Left ventricle myocardium inferior (tissue), 1 donor: ENCODE data around the gene SNX19. TPM values are rescaled to one million over a fixed set of nuclear protein-coding genes. Genes with fewer than 3 reads are reported as not detected.

Experiments
- DNase-seq: peaks from one replicate; pipeline ENCODE4 v3.0.0-alpha.2; 2020
- H3K27ac ChIP-seq: fragments of 200-600 bp; replicated peaks from 2 replicates; pipeline ENCODE4 v1.8.0; 2021
- H3K27me3 ChIP-seq: fragments of 200-600 bp; 2 replicates; pipeline ENCODE4 v1.8.0; 2021; ENCODE audit warnings: low read depth
- H3K36me3 ChIP-seq: fragments of 200-600 bp; 2 replicates; pipeline ENCODE4 v1.8.0; 2021
- H3K4me1 ChIP-seq: fragments of 200-600 bp; 2 replicates; pipeline ENCODE4 v1.8.0; 2021
- H3K4me3 ChIP-seq: fragments of 200-600 bp; 2 replicates; pipeline ENCODE4 v1.8.0; 2021; ENCODE audit warnings: mild to moderate bottlenecking, moderate library complexity
- H3K9me3 ChIP-seq: fragments of 200-600 bp; replicated peaks from 2 replicates; pipeline ENCODE4 v1.8.0; 2021
- CTCF ChIP-seq: fragments of 200-600 bp; IDR thresholded peaks from 2 replicates; pipeline ENCODE4 v1.8.0; 2021; ENCODE audit warnings: antibody characterized with exemption, mild to moderate bottlenecking, borderline replicate concordance
- intact Hi-C: fragments of 100-400 bp; cut with micrococcal nuclease; formaldehyde crosslinking; loops from one replicate; pipeline ENCODE4 v1.11.0; 2022
- total RNA-seq: library from RNA; stranded (reverse); fragmentation: NEBNext Ultra II Directional; extraction: Animal tissue kit (Norgen Biotek cat#: 25700); gene quantifications from one replicate; pipeline ENCODE4 v1.2.1, GENCODE V29; 2021
- donor health status: DM: no; HTN: yes; CAD: no; lungs with severe emphysema.

SNX19 gene
- total RNA-seq, 1 donor from 2014 or later = 56.0 TPM

DNA sequence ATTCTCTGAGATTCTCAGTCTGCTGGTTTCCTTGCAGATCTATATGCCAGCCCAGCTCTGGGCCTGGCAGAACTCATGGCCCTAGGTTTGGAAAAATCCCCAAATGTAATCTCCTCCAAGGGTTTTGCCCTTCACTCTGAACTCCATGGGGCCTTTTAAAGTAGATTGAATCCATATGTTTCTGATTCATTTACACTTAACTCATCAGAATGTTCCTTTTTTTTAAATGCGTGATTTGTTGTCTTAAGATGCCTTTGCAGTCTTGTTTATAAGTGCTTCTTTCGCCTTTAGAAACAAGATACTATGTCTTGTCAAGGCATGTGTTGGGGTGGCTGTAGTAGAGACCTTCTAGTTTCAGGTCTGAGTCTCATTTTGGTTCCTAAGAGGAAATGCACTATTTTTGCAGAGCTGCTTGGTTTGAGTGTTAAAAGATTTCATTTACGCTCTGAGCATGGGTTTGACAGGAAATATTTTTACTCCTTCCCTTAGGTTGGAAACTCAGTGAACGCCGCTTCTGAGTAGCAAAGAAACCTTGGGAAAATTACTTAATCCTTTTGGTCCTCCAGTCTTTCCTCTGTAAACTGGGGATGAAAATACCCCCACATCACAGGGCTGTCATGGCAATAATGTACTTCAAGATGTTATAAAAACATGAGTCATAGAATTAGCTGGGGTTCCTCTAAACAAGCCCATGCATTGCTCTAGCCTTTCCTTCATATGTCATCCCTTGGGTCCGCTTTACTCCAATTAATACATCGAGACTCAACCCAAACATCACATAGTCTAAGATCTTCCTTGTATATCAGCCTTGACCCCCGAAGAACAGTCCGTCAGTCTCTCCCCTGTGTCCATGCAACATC lies 83.5 kb downstream of the SNX19 start:
- TF ChIP-seq CTCF = no peak
- no peak overlapping the region for H3K27ac ChIP-seq
- DNase-seq = no peak

DNA sequence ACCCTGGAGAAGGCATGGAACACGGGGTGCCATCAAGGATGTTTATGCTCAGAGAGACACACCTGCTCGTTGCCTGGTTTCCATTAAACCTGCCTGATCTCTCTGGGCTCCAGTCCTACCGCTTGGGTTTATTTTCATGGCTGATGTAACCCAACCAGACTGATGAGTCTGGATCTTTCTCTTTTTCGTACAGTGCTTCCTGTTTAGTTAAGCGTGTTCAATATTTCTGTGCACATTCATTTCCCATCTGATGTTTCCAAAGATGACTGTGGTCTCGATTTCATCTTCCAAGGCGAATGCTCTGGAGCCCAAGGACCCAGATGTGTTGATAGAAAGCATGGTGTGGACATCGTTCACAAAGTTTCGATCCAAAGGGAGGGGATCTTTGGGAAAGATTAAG lies 84.3 kb downstream of the SNX19 start:
- H3K27me3 ChIP-seq = no peaks in the 10 kb centered on the region
- TF ChIP-seq CTCF = no peak
- H3K4me1 ChIP-seq = peaks cover 48% of the 10 kb centered on the region
- H3K4me3 ChIP-seq = no peak overlapping the region
- DNase-seq = no peak
- peak overlapping the region; percentile 75 for H3K27ac ChIP-seq
- intact Hi-C loops = no loop called here
- no peaks in the 10 kb centered on the region for H3K36me3 ChIP-seq
- peaks cover 2% of the 10 kb centered on the region for H3K9me3 ChIP-seq

More for the DNA sequence above, 83.5 kb downstream of the SNX19 start:
- H3K4me1 ChIP-seq = peaks cover 41% of the 10 kb centered on the region
- H3K27me3 ChIP-seq = no peaks in the 10 kb centered on the region
- H3K36me3 ChIP-seq = no peaks in the 10 kb centered on the region
- intact Hi-C loops = no loop called here
- H3K9me3 ChIP-seq = peaks cover 10% of the 10 kb centered on the region
- H3K4me3 ChIP-seq = no peak overlapping the region

- intact Hi-C loops = no loop called here
- DNase-seq = no peak
- no peaks in the 10 kb centered on the region for H3K36me3 ChIP-seq
- H3K27ac ChIP-seq = peak overlapping the region; percentile 75
- H3K9me3 ChIP-seq = no peaks in the 10 kb centered on the region
- no peak overlapping the region for H3K4me3 ChIP-seq
- H3K4me1 ChIP-seq = peaks cover 52% of the 10 kb centered on the region
- H3K27me3 ChIP-seq = no peaks in the 10 kb centered on the region
- TF ChIP-seq CTCF = no peak
Observed at GRCh38 chr11:130831506-130831905, 84.8 kb downstream of the SNX19 start.

- TF ChIP-seq CTCF = no peak
- DNase-seq = peak; percentile 29
- peaks cover 52% of the 10 kb centered on the region for H3K4me1 ChIP-seq
- no peak overlapping the region for H3K4me3 ChIP-seq
- H3K27ac ChIP-seq = peak overlapping the region; percentile 75
- H3K9me3 ChIP-seq = no peaks in the 10 kb centered on the region
- H3K36me3 ChIP-seq = no peaks in the 10 kb centered on the region
- intact Hi-C loops = no loop called here
- no peaks in the 10 kb centered on the region for H3K27me3 ChIP-seq
Observed at GRCh38 chr11:130830566-130830965, 85.7 kb downstream of the SNX19 start.

DNA sequence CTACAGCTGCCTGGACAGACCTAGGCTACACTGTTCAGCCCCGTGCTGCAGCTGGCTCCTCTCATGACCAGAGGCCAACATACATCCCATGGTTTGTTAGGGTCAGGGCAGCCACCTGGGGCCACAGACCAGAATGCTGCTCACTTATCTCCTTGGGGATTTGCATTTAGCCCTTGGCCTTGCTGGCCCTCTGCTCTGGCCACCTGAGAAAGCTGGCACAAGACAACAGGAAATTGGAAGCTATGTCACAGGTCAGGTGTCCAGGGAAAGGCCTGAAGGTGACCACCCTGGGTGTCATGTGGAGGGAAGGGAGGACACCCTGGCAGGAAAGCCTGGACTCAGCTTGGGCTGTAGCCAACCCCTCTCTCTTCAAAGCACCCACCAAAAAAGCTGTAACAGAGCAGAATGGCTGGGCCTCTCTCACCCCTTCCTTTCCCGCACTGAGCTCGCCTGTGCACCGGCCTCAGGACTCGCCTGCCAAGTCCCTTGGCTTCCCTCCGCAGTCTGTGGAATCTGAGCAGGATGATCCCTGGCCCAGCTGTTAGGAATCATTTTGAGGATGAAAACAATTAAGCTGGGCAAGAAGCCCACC lies 86.3 kb downstream of the SNX19 start:
- H3K4me1 ChIP-seq = peaks cover 52% of the 10 kb centered on the region
- intact Hi-C loops = no loop called here
- peak overlapping the region; percentile 75 for H3K27ac ChIP-seq

More for the DNA sequence above, 86.3 kb downstream of the SNX19 start:
- DNase-seq = peak; percentile 78
- TF ChIP-seq CTCF = no peak
- no peak overlapping the region for H3K4me3 ChIP-seq
- no peaks in the 10 kb centered on the region for H3K9me3 ChIP-seq
- H3K36me3 ChIP-seq = no peaks in the 10 kb centered on the region
- no peaks in the 10 kb centered on the region for H3K27me3 ChIP-seq
